GM20000 (cell line): ENCODE data around the gene GLOD5.

ENCODE experiments used
- DNase-seq: peaks from one replicate; pipeline ENCODE4 v3.0.0; 2012; ENCODE audit warnings: low spot score
- TF ChIP-seq, protein P1 (sequence below): IDR thresholded peaks from 2 replicates; pipeline ENCODE4 v1.5.1; 2012; ENCODE audit warnings: mild to moderate bottlenecking, control low read depth; ENCODE audit errors: extremely low read depth, missing control alignments

GLOD5 gene

DNA sequence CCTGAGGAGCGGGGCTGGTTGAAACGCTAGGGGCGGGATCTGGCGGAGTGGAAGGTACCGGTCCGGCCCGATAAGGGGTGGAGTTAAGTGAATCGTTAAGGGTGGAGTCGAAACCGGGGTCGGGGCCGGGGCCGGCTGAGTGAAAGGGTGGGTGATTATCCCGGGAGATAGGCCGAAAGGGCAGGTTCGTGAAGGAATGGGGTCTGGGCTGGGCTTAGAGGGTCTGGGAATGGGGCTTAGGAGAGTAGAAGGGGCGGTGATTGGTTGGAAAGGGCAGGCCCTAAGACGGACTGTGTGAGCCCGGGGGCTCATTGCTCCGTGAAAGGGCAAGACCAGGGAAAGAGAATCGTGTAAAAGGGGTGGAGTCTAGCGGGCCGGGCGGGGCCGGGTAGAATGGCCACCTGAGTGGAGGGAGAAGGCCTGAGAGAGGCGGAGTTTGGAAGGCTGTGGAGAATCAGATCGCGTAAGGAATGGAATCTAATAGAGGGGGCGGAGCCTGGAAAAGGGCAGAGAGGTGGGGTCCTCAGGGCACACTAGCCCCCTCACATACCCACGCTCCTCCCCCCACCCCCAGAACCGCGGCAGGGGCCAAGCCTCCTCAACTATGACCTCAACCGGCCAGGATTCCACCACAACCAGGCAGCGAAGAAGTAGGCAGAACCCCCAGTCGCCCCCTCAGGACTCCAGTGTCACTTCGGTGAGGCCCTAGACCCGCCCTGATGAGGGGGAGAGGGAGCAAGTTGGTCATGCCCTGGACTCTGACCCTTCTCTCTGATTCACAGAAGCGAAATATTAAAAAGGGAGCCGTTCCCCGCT, 40.8 kb downstream of the GLOD5 start:
- peak; percentile 72 for DNase-seq
- TF ChIP-seq, protein P1, sequence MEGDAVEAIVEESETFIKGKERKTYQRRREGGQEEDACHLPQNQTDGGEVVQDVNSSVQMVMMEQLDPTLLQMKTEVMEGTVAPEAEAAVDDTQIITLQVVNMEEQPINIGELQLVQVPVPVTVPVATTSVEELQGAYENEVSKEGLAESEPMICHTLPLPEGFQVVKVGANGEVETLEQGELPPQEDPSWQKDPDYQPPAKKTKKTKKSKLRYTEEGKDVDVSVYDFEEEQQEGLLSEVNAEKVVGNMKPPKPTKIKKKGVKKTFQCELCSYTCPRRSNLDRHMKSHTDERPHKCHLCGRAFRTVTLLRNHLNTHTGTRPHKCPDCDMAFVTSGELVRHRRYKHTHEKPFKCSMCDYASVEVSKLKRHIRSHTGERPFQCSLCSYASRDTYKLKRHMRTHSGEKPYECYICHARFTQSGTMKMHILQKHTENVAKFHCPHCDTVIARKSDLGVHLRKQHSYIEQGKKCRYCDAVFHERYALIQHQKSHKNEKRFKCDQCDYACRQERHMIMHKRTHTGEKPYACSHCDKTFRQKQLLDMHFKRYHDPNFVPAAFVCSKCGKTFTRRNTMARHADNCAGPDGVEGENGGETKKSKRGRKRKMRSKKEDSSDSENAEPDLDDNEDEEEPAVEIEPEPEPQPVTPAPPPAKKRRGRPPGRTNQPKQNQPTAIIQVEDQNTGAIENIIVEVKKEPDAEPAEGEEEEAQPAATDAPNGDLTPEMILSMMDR = no peak

DNA sequence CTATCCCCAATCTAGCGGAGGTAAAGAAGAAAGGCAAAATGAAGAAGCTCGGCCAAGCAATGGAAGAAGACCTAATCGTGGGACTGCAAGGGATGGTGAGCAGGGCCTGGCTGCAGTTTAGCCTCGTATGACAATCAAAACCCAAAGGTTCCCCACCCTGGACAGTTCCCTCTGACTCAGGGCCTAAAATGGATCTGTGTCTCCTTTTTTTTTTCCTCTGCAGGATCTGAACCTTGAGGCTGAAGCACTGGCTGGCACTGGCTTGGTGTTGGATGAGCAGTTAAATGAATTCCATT, 41.3 kb downstream of the GLOD5 start:
- no peak for DNase-seq
- TF ChIP-seq, protein P1 = no peak

- TF ChIP-seq, protein P1 = no peak
- DNase-seq = no peak
Observed at GRCh38 chrX:48806081-48806480, 44.5 kb downstream of the GLOD5 start.

DNA sequence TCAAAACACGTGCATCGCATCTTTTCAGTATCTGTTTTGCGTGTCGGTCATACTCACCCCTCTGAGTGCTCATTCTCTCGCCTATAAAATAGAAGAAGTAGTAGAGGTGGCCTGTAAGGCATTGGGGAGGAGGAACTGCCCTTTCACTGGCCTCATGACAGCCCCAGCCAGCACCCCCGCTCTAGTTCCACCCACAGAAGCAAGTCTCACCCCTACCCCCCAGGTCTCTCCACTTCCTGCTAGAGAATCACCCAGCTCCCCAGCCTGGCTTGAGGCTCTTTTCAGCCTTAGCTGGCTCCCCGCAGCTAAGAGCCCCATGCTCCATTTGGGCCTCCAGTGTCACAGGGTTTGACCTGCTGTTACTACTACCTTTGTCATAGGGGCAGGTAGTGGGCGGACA, 52.1 kb downstream of the GLOD5 start:
- TF ChIP-seq, protein P1 = no peak
- no peak for DNase-seq

GRCh38 chrX:48814722-48815121, 53.2 kb downstream of the GLOD5 start:
- TF ChIP-seq, protein P1 = no peak
- no peak for DNase-seq

GRCh38 chrX:48815266-48815665, 53.7 kb downstream of the GLOD5 start:
- TF ChIP-seq, protein P1 = no peak
- no peak for DNase-seq

GRCh38 chrX:48816014-48816810, 54.7 kb downstream of the GLOD5 start:
- no peak for DNase-seq
- TF ChIP-seq, protein P1 = no peak
